Stomach (tissue), 4 donors: ENCODE data around the gene PRKN.

Experiments used
- EP300 ChIP-seq: sonication (generic); formaldehyde crosslinking; IDR thresholded peaks from one replicate; pipeline ENCODE4 v1.6.1; 2017; ENCODE audit warnings: antibody characterized with exemption
- POLR2A ChIP-seq, 4 donors: fragments of 450-650 bp; IDR thresholded peaks; one replicate each; pipeline ENCODE4 v1.6.1; 2016; ENCODE audit warnings: antibody characterized with exemption in 4 of 4, control low read depth in 2 of 4, mild to moderate bottlenecking in 1 of 4, moderate library complexity in 1 of 4
- POLR2AphosphoS5 ChIP-seq, 3 donors: sonication (generic); formaldehyde crosslinking; IDR thresholded peaks; one replicate each; pipeline ENCODE4 v1.6.1; 2016; ENCODE audit warnings: antibody characterized with exemption in 3 of 3
- TF ChIP-seq, protein P1 (sequence below), 7 experiments: fragments of 450-650 bp in 4 of 7; fragments of 200-600 bp in 3 of 7; sonication (generic) in 3 of 7; IDR thresholded peaks; one replicate each; pipeline ENCODE4 v1.5.1; 2016 to 2019; ENCODE audit warnings: antibody characterized with exemption in 7 of 7, control low read depth in 2 of 7, mild to moderate bottlenecking in 1 of 7

DNA sequence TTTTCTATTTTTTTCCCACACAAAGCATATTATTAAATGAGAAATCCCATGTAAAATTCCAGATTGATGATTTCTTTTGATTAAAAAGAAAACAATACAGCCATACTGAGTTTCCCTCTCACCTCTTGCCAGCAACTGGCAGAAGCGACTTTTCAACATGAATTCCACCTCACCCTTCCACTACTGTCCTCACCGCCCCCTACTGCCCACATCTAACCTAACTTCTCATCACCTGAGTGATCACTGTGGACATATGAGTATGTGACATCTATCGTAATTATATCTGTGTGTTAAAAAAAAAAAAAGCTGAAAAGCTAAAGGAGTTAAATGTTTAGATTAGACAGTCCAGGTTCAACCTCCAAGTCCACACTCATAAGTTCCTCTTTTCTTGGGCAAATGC lies 528.6 kb downstream of the PRKN start:
- TF ChIP-seq, protein P1, sequence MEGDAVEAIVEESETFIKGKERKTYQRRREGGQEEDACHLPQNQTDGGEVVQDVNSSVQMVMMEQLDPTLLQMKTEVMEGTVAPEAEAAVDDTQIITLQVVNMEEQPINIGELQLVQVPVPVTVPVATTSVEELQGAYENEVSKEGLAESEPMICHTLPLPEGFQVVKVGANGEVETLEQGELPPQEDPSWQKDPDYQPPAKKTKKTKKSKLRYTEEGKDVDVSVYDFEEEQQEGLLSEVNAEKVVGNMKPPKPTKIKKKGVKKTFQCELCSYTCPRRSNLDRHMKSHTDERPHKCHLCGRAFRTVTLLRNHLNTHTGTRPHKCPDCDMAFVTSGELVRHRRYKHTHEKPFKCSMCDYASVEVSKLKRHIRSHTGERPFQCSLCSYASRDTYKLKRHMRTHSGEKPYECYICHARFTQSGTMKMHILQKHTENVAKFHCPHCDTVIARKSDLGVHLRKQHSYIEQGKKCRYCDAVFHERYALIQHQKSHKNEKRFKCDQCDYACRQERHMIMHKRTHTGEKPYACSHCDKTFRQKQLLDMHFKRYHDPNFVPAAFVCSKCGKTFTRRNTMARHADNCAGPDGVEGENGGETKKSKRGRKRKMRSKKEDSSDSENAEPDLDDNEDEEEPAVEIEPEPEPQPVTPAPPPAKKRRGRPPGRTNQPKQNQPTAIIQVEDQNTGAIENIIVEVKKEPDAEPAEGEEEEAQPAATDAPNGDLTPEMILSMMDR (IDR thresholded peaks at IDR 0.05), result no peak
- no peak for TF ChIP-seq POLR2AphosphoS5 (IDR thresholded peaks at IDR 0.05)
- no peak for TF ChIP-seq EP300
- TF ChIP-seq POLR2A (IDR thresholded peaks at IDR 0.05), result no peak
